ACC112 (cell line): ENCODE results near the gene TCHP.

Experiments used
- H2AFZ ChIP-seq: fragments of 200-600 bp; sonication (generic); one replicate; pipeline ENCODE4 v1.6.0; 2017; ENCODE audit warnings: antibody characterized with exemption, low read length; ENCODE audit not compliant: unreplicated experiment
- H3K27ac ChIP-seq: fragments of 200-600 bp; sonication (generic); 2 replicates; pipeline ENCODE4 v1.5.1; 2014; ENCODE audit warnings: low read depth, mild to moderate bottlenecking, antibody characterized with exemption, low read length, moderate library complexity
- H3K27me3 ChIP-seq: fragments of 200-600 bp; sonication (generic); 2 replicates; pipeline ENCODE4 v1.6.1; 2014; ENCODE audit warnings: mild to moderate bottlenecking, antibody characterized with exemption, low read length, moderate library complexity, mixed read lengths; ENCODE audit not compliant: insufficient read depth
- H3K36me3 ChIP-seq: fragments of 200-600 bp; sonication (generic); 2 replicates; pipeline ENCODE4 v1.6.1; 2016; ENCODE audit warnings: mild to moderate bottlenecking, antibody characterized with exemption, low read length, moderate library complexity, mixed read lengths; ENCODE audit not compliant: insufficient read depth
- H3K4me1 ChIP-seq: fragments of 200-600 bp; sonication (generic); one replicate; pipeline ENCODE4 v1.6.1; 2016; ENCODE audit warnings: low read length, mixed read lengths; ENCODE audit not compliant: insufficient read depth, unreplicated experiment, control insufficient read depth
- H3K4me3 ChIP-seq: fragments of 200-600 bp; sonication (generic); 2 replicates; pipeline ENCODE4 v1.5.1; 2014; ENCODE audit warnings: mild to moderate bottlenecking, low read depth, low read length
- H3K79me2 ChIP-seq: fragments of 200-600 bp; sonication (generic); one replicate; pipeline ENCODE4 v1.6.0; 2016; ENCODE audit warnings: low read length; ENCODE audit not compliant: control insufficient read depth, unreplicated experiment, insufficient read depth

TCHP gene

GRCh38 chr12:109963330-109963729, 63.3 kb downstream of the TCHP start:
- H3K4me1 ChIP-seq: no peaks in the 10 kb centered on the region
- H3K79me2 ChIP-seq: no peaks in the 10 kb centered on the region
- H2AFZ ChIP-seq: no peak overlapping the region
- no peak overlapping the region for H3K27ac ChIP-seq
- H3K4me3 ChIP-seq: no peak overlapping the region
- H3K36me3 ChIP-seq: peaks cover 17% of the 10 kb centered on the region
- H3K27me3 ChIP-seq: no peaks in the 10 kb centered on the region

GRCh38 chr12:109963743-109964429, 63.8 kb downstream of the TCHP start:
- Histone ChIP-seq H3K36me3 (peaks cover 13% of the 10 kb centered on the region), H3K27me3 (no peaks in the 10 kb centered on the region), H3K27ac (no peak overlapping the region), H3K4me3 (no peak overlapping the region), H3K4me1 (no peaks in the 10 kb centered on the region), H3K79me2 (no peaks in the 10 kb centered on the region), H2AFZ (no peak overlapping the region)

- Histone ChIP-seq H3K79me2 (no peaks in the 10 kb centered on the region), H3K4me3 (no peak overlapping the region), H3K4me1 (no peaks in the 10 kb centered on the region), H3K27ac (no peak overlapping the region), H3K36me3 (peaks cover 12% of the 10 kb centered on the region), H3K27me3 (no peaks in the 10 kb centered on the region), H2AFZ (no peak overlapping the region)
These were observed 66.5 kb downstream of the TCHP start for GRCh38 chr12:109966546-109966945.

- H3K36me3 ChIP-seq: peaks cover 12% of the 10 kb centered on the region; the same call in 1 of the 2 replicates
- no peaks in the 10 kb centered on the region for H3K27me3 ChIP-seq
- no peak overlapping the region for H2AFZ ChIP-seq
- H3K4me3 ChIP-seq: no peak overlapping the region
- no peaks in the 10 kb centered on the region for H3K4me1 ChIP-seq
- no peak overlapping the region for H3K27ac ChIP-seq
- no peaks in the 10 kb centered on the region for H3K79me2 ChIP-seq
These were observed 67.4 kb downstream of the TCHP start for GRCh38 chr12:109967383-109968031.
